ENCODE data around the gene SF1.

GRCh38 chr11:64802370-64803157, 24.2 kb upstream of the SF1 start:
- TF ChIP-seq EZH2 (IDR thresholded peaks at IDR 0.05; ENCODE audit: insufficient read depth, poor library complexity, severe bottlenecking) (no peak), EZH2phosphoT487 (IDR thresholded peaks at IDR 0.05; ENCODE audit: insufficient read depth, low read depth) (no peak)
